Renal cortex interstitium (tissue), 11 donors: ENCODE measurements around the gene RERE. TPM values are rescaled to one million over a fixed set of nuclear protein-coding genes. Genes with fewer than 3 reads are reported as not detected.
"Not testable (repeated sequence)": the region's sequence is repeated elsewhere in the genome, so short reads cannot be mapped to it uniquely, and the experiment has no call there.

Source experiments
- DNase-seq, 11 donors: peaks; one replicate each; pipeline ENCODE4 v3.0.0-alpha.2; 2013; ENCODE audit warnings: low read depth in 9 of 11, low spot score in 4 of 11; ENCODE audit errors: extremely low read depth in 1 of 11
- polyA plus RNA-seq, 3 donors: library from polyadenylated mRNA; unstranded; fragments of 120-200 nt; gene quantifications; one replicate each; pipeline ENCODE4 v1.2.1, GENCODE V29; 2013; ENCODE audit not compliant: insufficient read length in 3 of 3

Gene RERE
- polyA plus RNA-seq, 3 donors: 149 to 169 (median 157) TPM

GRCh38 chr1:8525216-8525557, 292.3 kb downstream of the RERE start:
- DNase-seq: no peak

GRCh38 chr1:8524627-8525157, 292.7 kb downstream of the RERE start:
- no peak for DNase-seq

GRCh38 chr1:8523666-8524206, 293.7 kb downstream of the RERE start:
- no peak for DNase-seq

- DNase-seq: no peak
These were observed 296.9 kb downstream of the RERE start for GRCh38 chr1:8520483-8520966.

GRCh38 chr1:8519167-8519566, 298.3 kb downstream of the RERE start:
- DNase-seq: no peak

- no peak for DNase-seq
These were observed 299.0 kb downstream of the RERE start for GRCh38 chr1:8518490-8518801.

GRCh38 chr1:8517661-8518489, 299.6 kb downstream of the RERE start:
- DNase-seq: no peak

- DNase-seq: no peak
These were observed 300.5 kb downstream of the RERE start for GRCh38 chr1:8516793-8517556.

GRCh38 chr1:8516278-8516777, 301.1 kb downstream of the RERE start:
- no peak for DNase-seq

GRCh38 chr1:8512504-8512903, 304.9 kb downstream of the RERE start:
- DNase-seq: no peak

GRCh38 chr1:8510041-8510823, 307.2 kb downstream of the RERE start:
- DNase-seq: peak in 3 of 11 donors; percentile 37 to 53 (median 47)

GRCh38 chr1:8509579-8509978, 307.9 kb downstream of the RERE start:
- DNase-seq: no peak

GRCh38 chr1:8506995-8507615, 310.3 kb downstream of the RERE start:
- DNase-seq: no peak

- no peak for DNase-seq
These were observed 311.0 kb downstream of the RERE start for GRCh38 chr1:8506456-8506855.

GRCh38 chr1:8503842-8504241, 313.6 kb downstream of the RERE start:
- DNase-seq: no peak

GRCh38 chr1:8502949-8503348, 314.5 kb downstream of the RERE start:
- not testable (repeated sequence) for DNase-seq

GRCh38 chr1:8497210-8497819, 320.1 kb downstream of the RERE start:
- no peak for DNase-seq

- DNase-seq: no peak
These were observed 321.0 kb downstream of the RERE start for GRCh38 chr1:8496473-8496872.
